OCI-LY1 (cell line): ENCODE results near the gene GNB5.

Source experiments
- H2AFZ ChIP-seq: fragments of 200-600 bp; sonication (generic), shearing (Covaris generic); 2 replicates; pipeline ENCODE4 v1.6.0; 2014; ENCODE audit warnings: antibody characterized with exemption, mild to moderate bottlenecking, low read length
- H3F3A ChIP-seq: fragments of 200-600 bp; sonication (generic), shearing (Covaris generic); 2 replicates; pipeline ENCODE4 v1.6.0; 2014; ENCODE audit warnings: mild to moderate bottlenecking, antibody characterized with exemption, low read length, moderate library complexity; ENCODE audit not compliant: insufficient read depth
- H3K27ac ChIP-seq: fragments of 200-600 bp; sonication (generic); 2 replicates; pipeline ENCODE4 v1.5.1; 2014; ENCODE audit warnings: low read length, mixed run types, mild to moderate bottlenecking, low read depth; ENCODE audit not compliant: poor library complexity, severe bottlenecking
- H3K27me3 ChIP-seq: fragments of 200-600 bp; sonication (generic); 2 replicates; pipeline ENCODE4 v1.6.0; 2014; ENCODE audit warnings: antibody characterized with exemption, mild to moderate bottlenecking, low read length, moderate library complexity; ENCODE audit not compliant: insufficient read depth
- H3K36me3 ChIP-seq: fragments of 200-600 bp; sonication (generic); 2 replicates; pipeline ENCODE4 v1.6.1; 2014; ENCODE audit warnings: mild to moderate bottlenecking, antibody characterized with exemption, low read length, moderate library complexity, mixed read lengths; ENCODE audit not compliant: insufficient read depth
- H3K4me1 ChIP-seq: fragments of 200-600 bp; sonication (generic); 2 replicates; pipeline ENCODE4 v1.5.1; 2014; ENCODE audit warnings: mild to moderate bottlenecking, low read length, moderate library complexity; ENCODE audit not compliant: insufficient read depth, severe bottlenecking
- H3K4me2 ChIP-seq: fragments of 200-600 bp; sonication (generic), shearing (Covaris generic); 2 replicates; pipeline ENCODE4 v1.6.1; 2014; ENCODE audit warnings: low read length
- H3K4me3 ChIP-seq: fragments of 200-600 bp; sonication (generic); 2 replicates; pipeline ENCODE4 v1.5.1; 2014; ENCODE audit warnings: low read length, low read depth, mild to moderate bottlenecking, mixed read lengths; ENCODE audit not compliant: poor library complexity, severe bottlenecking
- H3K79me2 ChIP-seq: fragments of 200-600 bp; shearing (Covaris generic); 2 replicates; pipeline ENCODE4 v1.6.1; 2016; ENCODE audit warnings: mixed run types, low read length, mixed read lengths; ENCODE audit not compliant: insufficient read depth
- H3K9ac ChIP-seq: fragments of 200-600 bp; sonication (generic), shearing (Covaris generic); 2 replicates; pipeline ENCODE4 v1.6.1; 2014; ENCODE audit warnings: mild to moderate bottlenecking, low read length, mixed read lengths
- H3K9me2 ChIP-seq: fragments of 200-600 bp; sonication (generic), shearing (Covaris generic); 2 replicates; pipeline ENCODE4 v1.6.1; 2014; ENCODE audit warnings: low read depth, mild to moderate bottlenecking, low read length, mixed read lengths
- H3K9me3 ChIP-seq: fragments of 200-600 bp; shearing (Covaris generic); 2 replicates; pipeline ENCODE4 v1.6.1; 2014; ENCODE audit warnings: low read length, mixed read lengths
- H4K20me1 ChIP-seq: fragments of 200-600 bp; sonication (generic), shearing (Covaris generic); 2 replicates; pipeline ENCODE4 v1.6.0; 2016; ENCODE audit warnings: mild to moderate bottlenecking, low read length; ENCODE audit not compliant: insufficient read depth
- EZH2 ChIP-seq: fragments of 200-600 bp; sonication (generic), shearing (Covaris generic); IDR thresholded peaks from 2 replicates; pipeline ENCODE4 v1.8.0; 2017; ENCODE audit warnings: borderline replicate concordance, mixed run types, mild to moderate bottlenecking, antibody characterized with exemption, low read length, moderate library complexity, mixed read lengths
- TF ChIP-seq, protein P1 (sequence below): fragments of 200-600 bp; sonication (generic), shearing (Covaris generic); IDR thresholded peaks from 2 replicates; pipeline ENCODE4 v1.5.1; 2017; ENCODE audit warnings: mild to moderate bottlenecking, antibody characterized with exemption, low read length, moderate library complexity, mixed read lengths

The GNB5 gene

GRCh38 chr15:52207191-52207590 lies 16.0 kb upstream of the GNB5 start:
- H3K27ac ChIP-seq = no peak overlapping the region
- H3K4me1 ChIP-seq = peaks cover 4% of the 10 kb centered on the region

GRCh38 chr15:52206446-52206845 lies 15.3 kb upstream of the GNB5 start:
- H3K9me3 ChIP-seq = no peaks in the 10 kb centered on the region
- H4K20me1 ChIP-seq = no peaks in the 10 kb centered on the region
- no peaks in the 10 kb centered on the region for H3K27me3 ChIP-seq
- no peaks in the 10 kb centered on the region for H3K9me2 ChIP-seq
- no peaks in the 10 kb centered on the region for H3F3A ChIP-seq
- H2AFZ ChIP-seq = no peak overlapping the region
- H3K4me1 ChIP-seq = peaks cover 4% of the 10 kb centered on the region
- H3K36me3 ChIP-seq = no peaks in the 10 kb centered on the region
- no peak overlapping the region for H3K9ac ChIP-seq
- no peak overlapping the region for H3K4me2 ChIP-seq
- no peak overlapping the region for H3K27ac ChIP-seq
- H3K4me3 ChIP-seq = no peak overlapping the region
- TF ChIP-seq, protein P1, sequence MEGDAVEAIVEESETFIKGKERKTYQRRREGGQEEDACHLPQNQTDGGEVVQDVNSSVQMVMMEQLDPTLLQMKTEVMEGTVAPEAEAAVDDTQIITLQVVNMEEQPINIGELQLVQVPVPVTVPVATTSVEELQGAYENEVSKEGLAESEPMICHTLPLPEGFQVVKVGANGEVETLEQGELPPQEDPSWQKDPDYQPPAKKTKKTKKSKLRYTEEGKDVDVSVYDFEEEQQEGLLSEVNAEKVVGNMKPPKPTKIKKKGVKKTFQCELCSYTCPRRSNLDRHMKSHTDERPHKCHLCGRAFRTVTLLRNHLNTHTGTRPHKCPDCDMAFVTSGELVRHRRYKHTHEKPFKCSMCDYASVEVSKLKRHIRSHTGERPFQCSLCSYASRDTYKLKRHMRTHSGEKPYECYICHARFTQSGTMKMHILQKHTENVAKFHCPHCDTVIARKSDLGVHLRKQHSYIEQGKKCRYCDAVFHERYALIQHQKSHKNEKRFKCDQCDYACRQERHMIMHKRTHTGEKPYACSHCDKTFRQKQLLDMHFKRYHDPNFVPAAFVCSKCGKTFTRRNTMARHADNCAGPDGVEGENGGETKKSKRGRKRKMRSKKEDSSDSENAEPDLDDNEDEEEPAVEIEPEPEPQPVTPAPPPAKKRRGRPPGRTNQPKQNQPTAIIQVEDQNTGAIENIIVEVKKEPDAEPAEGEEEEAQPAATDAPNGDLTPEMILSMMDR = no peak
- no peak for TF ChIP-seq EZH2
- H3K79me2 ChIP-seq = no peaks in the 10 kb centered on the region

More at GRCh38 chr15:52207191-52207590, 16.0 kb upstream of the GNB5 start:
- no peaks in the 10 kb centered on the region for H4K20me1 ChIP-seq
- no peak overlapping the region for H3K4me2 ChIP-seq
- H3K36me3 ChIP-seq = no peaks in the 10 kb centered on the region
- H3K79me2 ChIP-seq = no peaks in the 10 kb centered on the region
- H3F3A ChIP-seq = no peaks in the 10 kb centered on the region
- H3K9me2 ChIP-seq = no peaks in the 10 kb centered on the region
- no peak overlapping the region for H3K4me3 ChIP-seq
- TF ChIP-seq, protein P1 = no peak
- no peak for TF ChIP-seq EZH2
- no peak overlapping the region for H3K9ac ChIP-seq
- no peak overlapping the region for H2AFZ ChIP-seq
- no peaks in the 10 kb centered on the region for H3K9me3 ChIP-seq
- H3K27me3 ChIP-seq = no peaks in the 10 kb centered on the region

DNA sequence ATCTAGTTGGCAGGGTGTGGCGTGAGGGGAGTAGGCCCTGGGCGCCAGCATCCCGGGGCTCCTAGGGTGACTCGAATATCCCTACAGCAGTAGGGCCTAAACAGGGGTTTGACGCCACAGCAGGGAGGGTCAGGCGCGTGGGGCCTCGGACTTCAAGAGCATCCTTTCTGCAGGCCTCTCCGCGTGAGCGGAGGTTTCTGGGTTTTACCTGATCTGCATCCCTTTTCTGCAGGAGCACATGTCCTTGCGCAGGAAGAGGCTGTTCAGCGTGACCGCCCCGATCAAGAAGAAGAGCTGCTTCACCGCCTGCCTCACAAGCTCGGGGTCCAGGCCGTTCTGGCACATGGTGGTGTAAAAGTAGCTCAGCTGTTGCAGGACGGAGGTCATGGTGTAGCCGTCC lies 13.5 kb upstream of the GNB5 start:
- Histone ChIP-seq H3K9me3 (no peaks in the 10 kb centered on the region), H3F3A (no peaks in the 10 kb centered on the region), H3K79me2 (no peaks in the 10 kb centered on the region), H3K4me1 (peaks cover 4% of the 10 kb centered on the region), H3K9me2 (no peaks in the 10 kb centered on the region), H3K36me3 (no peaks in the 10 kb centered on the region), H3K9ac (no peak overlapping the region), H3K4me3 (no peak overlapping the region), H2AFZ (no peak overlapping the region), H3K4me2 (no peak overlapping the region), H3K27me3 (no peaks in the 10 kb centered on the region), H3K27ac (no peak overlapping the region), H4K20me1 (no peaks in the 10 kb centered on the region)
- TF ChIP-seq, protein P1 = no peak
- no peak for TF ChIP-seq EZH2
